ENCODE measurements around the gene PTAR1. TPM values are rescaled to one million over a fixed set of nuclear protein-coding genes. Genes with fewer than 3 reads are reported as not detected.

PTAR1 gene
- total RNA-seq, 1 donor from 2014 or later = 52.9 TPM

DNA sequence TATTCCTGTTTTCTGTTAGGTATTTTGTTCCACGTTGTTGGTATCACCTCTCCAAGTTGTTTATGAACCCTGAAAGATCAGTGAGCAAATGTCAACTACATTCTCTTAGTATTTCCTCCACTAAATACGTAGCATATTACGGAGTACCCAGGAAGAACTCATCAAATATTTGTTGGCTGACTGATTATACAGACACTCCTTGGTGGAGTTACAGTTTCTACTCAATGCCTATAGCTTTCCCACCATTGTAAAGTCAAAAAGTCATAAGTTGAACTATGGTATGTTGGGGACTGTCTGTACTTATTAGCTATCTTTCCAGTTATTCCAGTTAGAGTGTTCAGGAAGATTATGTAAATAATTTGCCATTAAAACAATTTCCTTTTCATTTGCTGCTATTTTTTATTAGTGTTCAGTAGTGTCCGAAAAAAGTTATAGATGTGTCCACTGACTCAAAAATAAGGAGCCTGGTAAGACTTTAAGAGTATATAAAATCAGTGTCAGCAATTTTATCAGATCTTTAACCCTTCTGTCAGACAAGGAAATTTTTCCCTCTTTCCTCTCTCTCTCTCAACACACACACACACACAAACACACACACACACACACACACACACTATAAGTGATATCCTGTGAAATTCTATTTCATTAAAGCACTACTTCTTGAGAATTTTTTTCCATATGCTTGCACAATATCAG, 80.8 kb downstream of the PTAR1 start:
- DNase-seq (ENCODE audit: extremely low spot score, unreplicated experiment) = no peak
- Mint-ChIP-seq H3K27ac (peak overlapping the region; percentile 68), H3K36me3 (no peaks in the 10 kb centered on the region), H3K27me3 (no peaks in the 10 kb centered on the region), H3K4me1 (ENCODE audit: unreplicated experiment) (peaks cover 6% of the 10 kb centered on the region), H3K4me3 (no peak overlapping the region), H3K9me3 (no peaks in the 10 kb centered on the region)
- TF ChIP-seq CTCF (conservative IDR thresholded peaks at IDR 0.05) = no peak

DNA sequence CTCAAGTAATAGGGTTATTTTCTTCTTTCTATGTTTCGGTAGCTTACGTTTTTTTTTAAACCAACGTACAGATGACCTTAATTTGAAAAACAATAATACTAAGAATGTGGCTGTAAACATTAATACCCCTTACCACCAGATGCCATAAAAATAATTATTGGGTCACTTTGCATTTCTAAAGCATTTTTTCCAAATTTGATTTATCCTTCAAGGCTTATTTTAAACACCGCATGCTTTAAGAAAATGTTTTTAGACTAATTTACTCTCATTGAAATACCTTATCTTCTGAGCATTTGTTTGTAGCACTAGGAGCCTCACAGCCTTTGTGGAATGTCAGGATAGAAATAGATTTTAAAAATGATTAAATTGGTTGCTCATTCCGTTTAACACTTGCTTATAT, 81.9 kb downstream of the PTAR1 start:
- no peak for DNase-seq (ENCODE audit: extremely low spot score, unreplicated experiment)
- Mint-ChIP-seq H3K9me3 (no peaks in the 10 kb centered on the region), H3K36me3 (no peaks in the 10 kb centered on the region), H3K27ac (no peak overlapping the region), H3K4me3 (no peak overlapping the region), H3K27me3 (no peaks in the 10 kb centered on the region), H3K4me1 (ENCODE audit: unreplicated experiment) (peaks cover 7% of the 10 kb centered on the region)
- TF ChIP-seq CTCF (conservative IDR thresholded peaks at IDR 0.05) = no peak

DNA sequence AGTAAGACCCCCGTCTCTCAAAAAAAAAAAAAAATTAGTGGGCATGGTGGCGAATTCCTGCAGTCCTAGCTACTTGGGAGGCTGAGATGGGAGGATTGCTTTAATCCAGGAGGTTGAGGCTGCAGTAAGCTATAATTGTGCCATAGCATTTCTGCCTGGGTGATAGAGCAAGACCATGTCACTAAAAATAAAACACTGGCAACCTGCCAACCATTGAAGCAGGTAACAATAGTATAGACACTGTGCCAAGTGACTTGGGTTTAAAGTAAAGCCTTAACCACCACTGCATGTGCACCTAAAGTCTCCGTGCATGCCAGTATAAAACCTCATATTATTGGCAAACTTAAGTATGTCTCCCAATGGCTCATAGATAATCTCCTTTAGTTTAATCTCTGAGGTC, 84.2 kb downstream of the PTAR1 start:
- Mint-ChIP-seq H3K27ac (peak overlapping the region; percentile 89), H3K4me1 (ENCODE audit: unreplicated experiment) (peaks cover 14% of the 10 kb centered on the region), H3K4me3 (no peak overlapping the region), H3K36me3 (no peaks in the 10 kb centered on the region), H3K27me3 (no peaks in the 10 kb centered on the region), H3K9me3 (no peaks in the 10 kb centered on the region)
- no peak for DNase-seq (ENCODE audit: extremely low spot score, unreplicated experiment)
- no peak for TF ChIP-seq CTCF (conservative IDR thresholded peaks at IDR 0.05)

DNA sequence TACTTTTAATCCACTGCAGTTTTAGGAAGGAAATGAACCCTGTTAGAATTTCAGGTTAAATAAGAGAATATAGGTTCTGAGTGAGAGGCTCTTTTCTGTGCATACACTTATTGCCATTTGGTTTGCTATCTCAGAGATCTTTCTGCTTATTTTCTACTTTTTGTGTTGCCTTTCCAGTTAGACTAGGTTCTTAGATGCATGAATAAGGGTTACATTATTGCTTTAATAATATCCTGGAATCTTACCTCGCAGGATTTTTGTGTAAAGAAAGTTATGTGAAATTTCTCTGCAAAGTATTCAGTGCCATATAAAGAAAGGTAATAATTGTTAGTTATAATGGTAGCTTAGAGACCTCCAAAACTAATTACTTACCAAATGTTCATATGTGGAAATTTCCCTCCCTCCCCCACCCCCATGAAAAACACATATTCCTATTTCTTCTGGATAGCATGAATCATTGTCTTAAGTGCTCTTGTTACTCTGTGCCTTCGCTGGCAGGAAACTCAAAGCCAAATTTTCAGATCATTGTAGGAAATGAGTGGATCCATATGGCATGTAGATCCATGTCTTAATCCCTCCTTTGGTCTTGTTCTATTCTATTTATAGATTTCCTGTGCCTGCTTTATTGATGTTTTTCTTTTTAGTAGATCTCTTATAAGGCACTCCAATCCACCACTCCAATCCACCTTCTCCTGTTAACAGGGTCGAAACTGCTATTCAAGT, 84.9 kb downstream of the PTAR1 start:
- no peak for DNase-seq (ENCODE audit: extremely low spot score, unreplicated experiment)
- Mint-ChIP-seq H3K27me3 (no peaks in the 10 kb centered on the region), H3K36me3 (no peaks in the 10 kb centered on the region), H3K4me1 (ENCODE audit: unreplicated experiment) (peaks cover 14% of the 10 kb centered on the region), H3K27ac (peak overlapping the region; percentile 89), H3K4me3 (peak overlapping the region; percentile 80), H3K9me3 (no peaks in the 10 kb centered on the region)
- no peak for TF ChIP-seq CTCF (conservative IDR thresholded peaks at IDR 0.05)

DNA sequence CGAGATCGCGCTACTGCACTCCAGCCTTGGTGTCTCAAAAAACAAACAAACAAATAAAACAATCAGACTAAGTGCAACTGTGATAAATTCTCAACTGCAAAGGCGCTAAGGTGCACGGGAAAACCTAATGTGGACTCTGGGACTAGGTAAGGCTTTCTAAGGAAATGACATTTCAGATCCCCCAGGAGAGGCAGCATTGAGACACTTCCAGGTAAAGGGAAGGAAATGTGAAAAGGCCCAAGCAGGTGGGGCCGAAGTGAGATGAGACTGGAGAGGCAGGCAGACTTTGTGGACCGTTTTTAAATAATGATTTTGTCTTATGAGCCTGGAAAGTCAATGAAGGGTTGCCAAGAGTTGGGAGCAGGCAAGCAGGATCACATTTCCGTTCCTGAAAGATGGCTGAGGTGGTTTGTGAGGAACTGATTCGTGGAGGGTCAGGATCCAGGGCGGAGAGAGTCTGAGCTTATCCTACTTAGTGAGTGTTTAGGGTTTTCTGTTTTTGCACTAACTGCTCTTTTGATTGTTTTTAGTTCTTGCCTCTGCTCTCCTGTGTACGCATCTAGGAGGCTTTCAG, 85.6 kb downstream of the PTAR1 start:
- TF ChIP-seq CTCF (conservative IDR thresholded peaks at IDR 0.05) = no peak
- Mint-ChIP-seq H3K4me1 (ENCODE audit: unreplicated experiment) (peaks cover 14% of the 10 kb centered on the region), H3K9me3 (no peaks in the 10 kb centered on the region), H3K27ac (peak overlapping the region; percentile 89), H3K4me3 (peak overlapping the region; percentile 80), H3K36me3 (no peaks in the 10 kb centered on the region), H3K27me3 (no peaks in the 10 kb centered on the region)
- DNase-seq (ENCODE audit: extremely low spot score, unreplicated experiment) = no peak

Measured in type B pancreatic cell (in vitro differentiated cells).